Adipocyte (in vitro differentiated cells): ENCODE measurements around the gene EPB41L2.
A peak's percentile ranks its signal among the peaks of the same experiment; 100 is the strongest.

Experiments used
- DNase-seq: peaks from one replicate; pipeline ENCODE4 v3.0.0-alpha.2; 2015; ENCODE audit warnings: low read depth
- H3K27me3 ChIP-seq: replicated peaks from 2 replicates; pipeline ENCODE4 v1.7.0; 2013; ENCODE audit warnings: mild to moderate bottlenecking, low read length, moderate library complexity; ENCODE audit not compliant: control insufficient read depth, insufficient read depth
- H3K36me3 ChIP-seq: 2 replicates; pipeline ENCODE4 v1.7.0; 2013; ENCODE audit warnings: low read length, mild to moderate bottlenecking, moderate library complexity; ENCODE audit not compliant: control insufficient read depth, insufficient read depth, severe bottlenecking
- H3K4me1 ChIP-seq: 2 replicates; pipeline ENCODE4 v1.7.0; 2013; ENCODE audit warnings: mild to moderate bottlenecking, low read length, moderate library complexity; ENCODE audit not compliant: control insufficient read depth, insufficient read depth
- H3K4me3 ChIP-seq: 2 replicates; pipeline ENCODE4 v1.7.0; 2013; ENCODE audit warnings: mild to moderate bottlenecking, low read length, moderate library complexity
- H3K9ac ChIP-seq: 2 replicates; pipeline ENCODE4 v1.7.0; 2013; ENCODE audit warnings: mild to moderate bottlenecking, low read length, moderate library complexity
- H3K9me3 ChIP-seq: 2 replicates; pipeline ENCODE4 v1.7.0; 2013; ENCODE audit warnings: mild to moderate bottlenecking, low read length, moderate library complexity; ENCODE audit not compliant: control insufficient read depth

The EPB41L2 gene

DNA sequence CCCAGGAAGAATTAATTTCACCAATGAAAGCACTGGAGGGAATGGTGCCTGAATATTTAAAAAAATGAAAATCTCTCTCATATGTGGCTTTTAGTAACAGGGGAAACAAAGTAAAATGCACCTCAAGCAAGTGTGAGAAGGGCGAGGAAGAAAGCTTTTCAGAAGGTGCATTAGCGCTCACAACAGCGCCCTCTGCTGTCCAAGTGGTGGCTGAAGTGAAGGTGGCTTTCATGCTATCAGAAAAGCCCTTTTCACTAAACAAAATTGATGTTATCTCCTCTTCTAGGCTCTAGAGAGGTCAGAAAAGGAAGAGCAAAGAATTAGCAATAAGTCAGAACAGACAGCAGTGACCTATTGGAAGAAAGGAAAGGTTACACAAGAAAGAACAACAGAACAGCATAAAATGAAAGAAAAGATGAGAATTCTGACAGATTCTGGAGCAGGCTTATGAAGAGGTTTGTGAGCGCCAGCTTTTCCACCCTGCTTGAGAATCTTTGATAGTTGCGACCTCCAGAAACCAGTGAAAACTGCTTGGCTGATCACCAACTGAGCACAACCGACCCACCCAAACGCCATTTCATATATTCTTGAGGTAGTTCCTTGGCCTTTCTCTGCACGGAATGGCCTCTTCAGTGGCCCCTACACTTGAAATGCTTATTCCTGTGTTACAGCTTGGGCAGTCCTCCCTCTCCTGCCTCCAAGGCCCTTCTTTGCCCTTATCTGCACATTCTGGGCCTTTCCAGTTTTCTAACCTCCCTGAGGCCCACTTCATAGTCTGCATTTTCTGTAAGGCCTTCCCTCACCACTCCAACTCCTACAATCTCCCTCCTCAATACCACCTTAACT, 190.6 kb downstream of the EPB41L2 start:
- H3K9me3 ChIP-seq = no peaks in the 10 kb centered on the region
- no peak overlapping the region for H3K9ac ChIP-seq
- H3K36me3 ChIP-seq = no peaks in the 10 kb centered on the region
- H3K27me3 ChIP-seq = no peaks in the 10 kb centered on the region
- H3K4me1 ChIP-seq = no peaks in the 10 kb centered on the region
- no peak overlapping the region for H3K4me3 ChIP-seq
- DNase-seq = peak; percentile 84

DNA sequence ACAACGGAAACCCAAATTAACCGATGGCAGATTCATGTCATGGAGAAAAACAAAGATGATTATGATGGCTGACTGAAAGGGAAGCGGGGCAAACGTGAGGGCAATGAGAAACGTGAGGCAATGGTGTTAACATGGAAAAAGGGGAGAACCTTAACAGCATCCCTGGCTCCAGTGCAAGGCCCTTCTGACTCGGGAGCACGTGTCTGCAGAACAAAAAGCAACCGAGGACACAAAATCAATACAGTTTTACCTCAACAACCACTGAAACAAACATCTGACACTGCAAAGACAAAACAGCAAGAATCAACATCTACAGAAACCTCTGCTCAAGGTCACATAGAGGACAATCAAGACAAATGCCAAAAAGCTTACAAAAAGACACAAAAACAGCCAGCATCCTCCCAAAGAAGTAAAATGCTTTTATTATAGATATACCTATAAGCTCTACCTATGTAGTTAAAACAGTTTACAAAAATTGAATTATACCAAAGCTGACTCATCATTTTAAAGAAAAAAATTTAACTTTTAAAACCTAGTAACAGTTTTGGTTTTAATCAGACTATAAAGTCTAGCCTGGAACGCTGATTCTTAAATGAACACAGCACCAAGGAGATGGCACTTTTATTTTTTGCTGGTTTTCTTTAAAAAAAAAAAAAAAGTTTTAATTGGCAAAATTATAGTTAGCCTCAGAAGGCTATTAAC, 192.7 kb downstream of the EPB41L2 start:
- H3K9me3 ChIP-seq = no peaks in the 10 kb centered on the region
- no peak overlapping the region for H3K4me3 ChIP-seq
- peaks cover 8% of the 10 kb centered on the region for H3K36me3 ChIP-seq
- H3K4me1 ChIP-seq = no peaks in the 10 kb centered on the region
- H3K9ac ChIP-seq = no peak overlapping the region
- DNase-seq = no peak
- H3K27me3 ChIP-seq = no peaks in the 10 kb centered on the region

DNA sequence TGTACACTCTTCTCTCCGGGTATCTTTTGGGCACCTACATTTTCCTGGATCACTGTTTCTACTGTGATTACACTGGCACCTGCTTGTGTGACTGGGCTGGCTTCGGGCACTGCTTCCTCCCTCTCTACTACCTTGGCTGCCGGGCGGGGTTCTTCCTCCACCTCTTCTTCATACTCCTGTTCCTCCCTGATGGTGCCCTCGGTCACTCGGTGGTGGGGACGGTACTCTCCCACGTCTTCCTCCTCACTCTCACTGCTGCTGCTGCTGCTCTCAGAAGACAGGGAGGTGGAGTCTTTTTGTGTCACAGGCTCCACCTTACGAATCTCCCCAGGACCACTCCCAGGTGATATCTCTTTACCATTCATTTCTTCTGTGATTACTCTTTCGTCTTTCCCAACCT, 193.4 kb downstream of the EPB41L2 start:
- no peaks in the 10 kb centered on the region for H3K9me3 ChIP-seq
- H3K27me3 ChIP-seq = no peaks in the 10 kb centered on the region
- peaks cover 12% of the 10 kb centered on the region for H3K36me3 ChIP-seq
- no peaks in the 10 kb centered on the region for H3K4me1 ChIP-seq
- H3K9ac ChIP-seq = no peak overlapping the region
- DNase-seq = no peak
- no peak overlapping the region for H3K4me3 ChIP-seq

DNA sequence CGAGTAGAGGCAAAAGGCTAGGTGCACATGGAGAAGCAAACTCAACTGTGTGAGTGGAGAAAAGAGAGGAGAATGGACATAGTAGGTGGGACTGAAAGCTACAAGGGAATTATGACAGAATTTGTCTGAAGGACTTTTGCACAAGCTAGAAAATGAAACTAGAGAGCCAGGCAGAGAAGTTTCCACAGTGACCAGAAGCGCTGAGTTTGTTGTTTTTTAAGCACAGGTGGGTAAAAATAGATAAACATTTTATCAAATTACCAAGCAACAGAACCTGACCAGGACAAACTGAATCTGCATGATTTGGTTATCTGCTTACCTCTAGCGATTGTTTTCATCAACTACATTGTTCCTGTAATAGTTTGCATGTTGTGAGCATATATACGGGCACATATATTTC, 197.3 kb downstream of the EPB41L2 start:
- Histone ChIP-seq H3K4me1 (no peaks in the 10 kb centered on the region), H3K36me3 (peaks cover 19% of the 10 kb centered on the region), H3K9me3 (no peaks in the 10 kb centered on the region), H3K27me3 (no peaks in the 10 kb centered on the region), H3K4me3 (no peak overlapping the region), H3K9ac (no peak overlapping the region)
- DNase-seq = no peak

DNA sequence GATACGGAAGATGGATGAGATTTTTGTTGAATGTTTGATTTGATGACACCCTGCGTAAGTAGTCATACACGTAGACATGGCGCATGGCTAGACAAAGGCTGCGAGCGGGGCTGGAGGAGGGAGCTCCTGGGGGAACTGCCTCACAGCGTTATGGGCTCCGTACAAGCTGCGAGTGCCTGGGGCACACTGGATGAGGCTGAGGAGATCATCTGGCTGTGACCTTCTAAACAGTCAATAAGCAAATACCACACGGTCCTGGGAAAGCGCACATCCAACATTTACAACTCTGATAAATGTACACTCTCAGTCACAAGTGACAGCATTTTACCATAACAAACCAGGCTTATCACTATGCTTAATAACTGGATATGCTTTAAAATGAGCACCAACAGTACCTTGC, 198.7 kb downstream of the EPB41L2 start:
- no peak for DNase-seq
- peaks cover 23% of the 10 kb centered on the region for H3K36me3 ChIP-seq
- no peaks in the 10 kb centered on the region for H3K4me1 ChIP-seq
- H3K9me3 ChIP-seq = no peaks in the 10 kb centered on the region
- no peak overlapping the region for H3K9ac ChIP-seq
- no peak overlapping the region for H3K4me3 ChIP-seq
- H3K27me3 ChIP-seq = no peaks in the 10 kb centered on the region

DNA sequence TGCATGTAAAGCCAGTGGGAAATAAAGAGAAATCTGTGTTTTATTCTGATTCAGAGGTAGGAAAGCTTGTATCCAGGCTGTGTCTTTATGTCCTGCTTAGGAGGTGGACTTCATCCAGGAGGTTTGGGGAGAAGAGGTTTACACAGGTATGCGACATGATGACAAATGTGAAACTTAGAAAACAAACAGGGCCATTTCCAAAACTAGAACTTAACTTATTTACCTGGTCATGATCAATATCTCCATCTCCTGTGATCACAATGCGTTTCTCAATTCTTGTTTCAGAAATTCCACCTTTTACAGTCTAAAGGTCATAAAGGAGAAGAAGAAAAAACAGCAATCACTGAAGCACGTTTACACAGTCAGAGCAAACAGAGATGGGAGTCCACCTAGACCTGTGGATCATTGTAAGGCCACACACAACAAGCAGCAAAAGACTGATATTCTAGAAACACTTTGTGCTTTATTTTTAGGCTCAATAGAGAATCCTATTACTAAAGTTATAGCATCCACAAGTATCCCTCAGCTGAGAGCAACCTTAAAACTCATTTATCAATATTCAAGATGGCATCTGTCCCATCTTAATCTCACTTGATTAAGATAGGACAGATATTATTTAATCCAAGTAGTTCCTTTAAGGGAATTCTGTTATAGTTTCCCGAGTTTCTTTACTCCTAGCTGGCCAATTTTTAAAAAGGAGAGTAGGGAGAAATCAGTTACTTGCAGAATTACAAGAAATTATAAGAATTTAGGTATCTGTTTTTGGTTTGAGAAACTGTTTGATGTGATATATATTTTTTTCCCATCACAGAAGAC, 199.4 kb downstream of the EPB41L2 start:
- H3K36me3 ChIP-seq = peaks cover 23% of the 10 kb centered on the region

DNA sequence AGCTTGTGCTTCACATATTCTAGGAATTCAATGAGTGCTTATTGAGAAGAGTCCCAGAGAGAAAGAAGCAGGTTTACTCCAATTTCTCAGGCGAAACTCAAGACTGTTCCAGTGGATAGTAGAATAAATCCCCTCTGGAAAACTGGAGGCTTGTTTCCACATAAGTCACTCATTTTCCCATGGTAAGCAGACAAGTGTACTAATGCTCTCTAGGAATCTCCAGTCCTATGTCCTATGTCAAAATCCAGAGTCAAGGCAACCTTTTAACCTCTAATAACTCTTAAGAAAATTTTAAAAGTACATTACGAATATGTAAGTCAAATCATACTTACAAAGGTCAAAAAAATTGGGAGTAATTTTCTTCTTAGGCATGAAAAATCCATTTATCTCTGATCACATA, 200.7 kb downstream of the EPB41L2 start:
- DNase-seq = no peak
- no peaks in the 10 kb centered on the region for H3K27me3 ChIP-seq
- H3K9me3 ChIP-seq = no peaks in the 10 kb centered on the region
- H3K4me3 ChIP-seq = no peak overlapping the region
- no peak overlapping the region for H3K9ac ChIP-seq
- peaks cover 26% of the 10 kb centered on the region for H3K36me3 ChIP-seq
- no peaks in the 10 kb centered on the region for H3K4me1 ChIP-seq

More for the DNA sequence above, 199.4 kb downstream of the EPB41L2 start:
- Histone ChIP-seq H3K4me3 (no peak overlapping the region), H3K9me3 (no peaks in the 10 kb centered on the region), H3K27me3 (no peaks in the 10 kb centered on the region), H3K9ac (no peak overlapping the region), H3K4me1 (no peaks in the 10 kb centered on the region)
- DNase-seq = no peak

DNA sequence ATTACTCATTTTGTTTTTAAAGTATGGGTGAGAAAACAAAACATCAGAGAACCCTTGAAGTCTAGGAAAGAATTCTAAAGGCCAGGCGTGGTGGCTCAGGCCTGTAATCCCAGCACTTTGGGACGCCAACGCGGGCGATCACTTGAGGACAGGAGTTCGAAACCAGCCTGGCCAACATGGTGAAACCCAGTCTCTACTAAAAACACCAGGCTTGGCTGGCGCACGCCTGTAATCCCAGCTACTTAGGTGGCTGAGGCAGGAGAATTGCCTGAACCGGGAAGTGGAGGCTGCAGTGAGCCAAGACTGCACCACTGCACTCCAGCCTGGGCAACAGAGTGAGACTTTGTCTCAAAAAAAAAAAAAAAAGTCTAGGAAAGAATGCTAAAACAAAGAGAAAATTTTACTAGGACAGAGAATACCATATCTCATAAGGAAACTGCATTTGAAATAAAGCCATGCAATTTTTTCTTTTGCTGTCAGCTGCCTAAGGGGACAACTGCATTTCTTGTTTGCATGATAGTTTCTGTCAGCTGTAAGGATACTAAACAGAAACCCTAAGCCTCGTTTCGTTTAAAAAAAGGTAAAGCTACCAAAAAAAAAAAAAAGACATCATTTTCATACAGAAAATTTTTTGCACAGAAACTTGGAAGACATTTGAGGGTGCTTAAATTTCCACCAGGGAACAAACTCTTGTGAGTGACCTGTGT, 203.7 kb downstream of the EPB41L2 start:
- Histone ChIP-seq H3K9me3 (no peaks in the 10 kb centered on the region), H3K36me3 (peaks cover 10% of the 10 kb centered on the region), H3K4me1 (no peaks in the 10 kb centered on the region), H3K9ac (no peak overlapping the region), H3K4me3 (no peak overlapping the region), H3K27me3 (no peaks in the 10 kb centered on the region)
- no peak for DNase-seq

DNA sequence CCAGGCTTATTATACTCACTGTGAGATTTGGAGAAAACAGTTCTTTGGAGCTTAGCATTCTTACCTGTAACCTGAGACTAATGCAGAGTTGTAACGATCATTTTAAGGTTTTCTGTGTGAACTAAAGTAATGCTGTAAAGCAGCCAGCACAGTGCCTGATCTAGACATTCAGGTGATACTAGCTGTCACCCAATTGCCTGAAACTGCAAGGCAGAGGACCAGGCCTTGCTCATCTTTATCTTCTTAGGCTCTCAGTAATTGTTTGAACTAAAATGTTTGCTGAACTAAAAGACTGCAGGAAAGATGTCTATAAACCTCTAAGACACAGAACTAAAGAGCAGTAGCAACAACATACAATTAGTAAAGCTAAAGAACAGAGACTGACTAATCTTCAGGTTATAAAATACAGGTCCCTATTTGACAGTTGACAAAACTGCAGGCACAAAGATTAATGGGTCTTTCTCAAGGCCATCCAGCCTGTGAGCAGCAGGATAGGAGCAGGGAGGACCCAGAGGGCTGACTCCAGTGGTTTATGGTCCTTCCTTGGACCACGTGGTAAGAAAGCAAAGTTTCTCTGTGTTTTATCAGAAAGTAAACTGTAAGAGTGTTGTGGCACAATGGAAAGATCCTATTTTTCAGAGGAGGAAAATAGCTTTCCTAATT, 204.4 kb downstream of the EPB41L2 start:
- Histone ChIP-seq H3K4me1 (peaks cover 5% of the 10 kb centered on the region), H3K4me3 (no peak overlapping the region), H3K9ac (no peak overlapping the region), H3K27me3 (no peaks in the 10 kb centered on the region), H3K9me3 (no peaks in the 10 kb centered on the region), H3K36me3 (peaks cover 7% of the 10 kb centered on the region)
- no peak for DNase-seq

DNA sequence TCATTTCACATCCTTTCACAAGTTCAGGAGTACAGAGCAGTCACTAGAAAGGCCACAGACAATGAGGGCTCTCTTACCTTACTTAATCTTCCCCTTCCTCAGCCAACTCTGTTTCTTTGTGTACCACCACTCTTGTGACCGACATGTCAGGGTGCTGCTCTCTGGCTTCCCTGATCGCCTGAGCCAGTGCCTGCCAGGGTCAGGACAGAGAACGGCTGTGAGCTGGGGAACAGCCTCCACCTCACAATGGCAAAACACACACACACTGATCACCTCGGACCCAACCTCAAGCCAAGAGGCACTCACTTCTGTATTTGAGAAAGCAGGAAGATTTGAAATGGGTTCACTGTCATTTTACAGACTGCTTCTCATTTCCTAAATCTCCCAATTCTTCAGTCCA, 205.0 kb downstream of the EPB41L2 start:
- no peaks in the 10 kb centered on the region for H3K27me3 ChIP-seq
- H3K36me3 ChIP-seq = peaks cover 7% of the 10 kb centered on the region
- no peak for DNase-seq
- H3K4me3 ChIP-seq = no peak overlapping the region
- peaks cover 9% of the 10 kb centered on the region for H3K4me1 ChIP-seq
- no peaks in the 10 kb centered on the region for H3K9me3 ChIP-seq
- H3K9ac ChIP-seq = no peak overlapping the region
